Kidney (tissue), 14 donors: ENCODE results near the gene MRRF. TPM values are rescaled to one million over a fixed set of nuclear protein-coding genes. Genes with fewer than 3 reads are reported as not detected.

Experiments used
- DNase-seq, 5 donors: peaks; one replicate each; pipeline ENCODE4 v3.0.0-alpha.2; 2013 to 2020
- FAIRE-seq: peaks from 2 replicates; lab custom pipeline; 2012; peaks lifted over from hg19 to GRCh38; lab: Jason Lieb, UNC
- H3K27ac ChIP-seq, 2 donors: one replicate each; pipeline ENCODE4 v1.7.0; 2013; ENCODE audit warnings: low read depth in 2 of 2, low read length in 2 of 2, inconsistent platforms in 1 of 2
- H3K27me3 ChIP-seq: one replicate; pipeline ENCODE4 v1.7.1; 2013; ENCODE audit warnings: low read length, inconsistent platforms; ENCODE audit not compliant: control insufficient read depth, insufficient read depth
- H3K36me3 ChIP-seq, 3 donors: one replicate each; pipeline versions ENCODE4 v1.7.0 to v1.7.1; 2013; ENCODE audit warnings: low read length in 3 of 3, control low read depth in 1 of 3, inconsistent platforms in 1 of 3; ENCODE audit not compliant: insufficient read depth in 3 of 3, control insufficient read depth in 2 of 3
- H3K4me1 ChIP-seq, 3 donors: one replicate each; pipeline versions ENCODE4 v1.7.0 to v1.7.1; 2013; ENCODE audit warnings: low read length in 3 of 3, inconsistent platforms in 1 of 3, low read depth in 1 of 3; ENCODE audit not compliant: control insufficient read depth in 2 of 3, insufficient read depth in 2 of 3
- H3K4me3 ChIP-seq, 3 donors: one replicate each; pipeline versions ENCODE4 v1.7.0 to v1.8.1; 2013; ENCODE audit warnings: low read length in 3 of 3, control low read depth in 1 of 3, inconsistent platforms in 1 of 3
- H3K9ac ChIP-seq, 3 donors: one replicate each; pipeline versions ENCODE4 v1.7.0 to v1.7.1; 2013; ENCODE audit warnings: low read length in 3 of 3, control low read depth in 1 of 3, inconsistent platforms in 1 of 3
- H3K9me3 ChIP-seq, 3 donors: one replicate each; pipeline versions ENCODE4 v1.7.0 to v1.7.1; 2013; ENCODE audit warnings: low read length in 3 of 3, control low read depth in 1 of 3, inconsistent platforms in 1 of 3; ENCODE audit not compliant: control insufficient read depth in 2 of 3, insufficient read depth in 1 of 3
- CTCF ChIP-seq: IDR thresholded peaks from 3 replicates; pipeline ENCODE4 v1.5.1; 2012; ENCODE audit warnings: mild to moderate bottlenecking, moderate library complexity, borderline replicate concordance; ENCODE audit not compliant: insufficient read depth; ENCODE audit errors: extremely low read depth
- intact Hi-C: fragments of 100-400 bp; cut with DNase I; formaldehyde crosslinking; loops from one replicate; pipeline ENCODE4 v1.11.1; 2022
- polyA plus RNA-seq: library from polyadenylated mRNA; stranded (reverse); fragments of 350-450 nt; fragmentation: Illumina TruSeq; extraction: RNeasy Lipid Tissue Mini Kit (QIAGEN cat#74804); gene quantifications from one replicate; pipeline ENCODE4 v1.2.3, GENCODE V29; 2014; ENCODE audit warnings: low read depth, low replicate concordance; ENCODE audit not compliant: insufficient read depth
- total RNA-seq: library from RNA; stranded (reverse); fragmentation: NEBNext Ultra II Directional; extraction: Animal tissue kit (Norgen Biotek cat#: 25700); gene quantifications from one replicate; pipeline ENCODE4 v1.2.1, GENCODE V29; 2021
- donor health status: control.
- donor health status: control.
- donor health status: control.
- donor health status: control.
- donor health status: control.
- donor health status: DM: yes; HTN: yes; CAD: no.
- donor health status: Normal renal cell carcinoma (clear cell type).

MRRF gene
- total and polyA plus RNA-seq, 2 donors from 2014 or later: 38.8 to 44.9 TPM

- Histone ChIP-seq H3K27me3 (no peaks in the 10 kb centered on the region), H3K9me3 (peaks cover 0 to 5% (median 0%) of the 10 kb centered on the region in 3 donors), H3K9ac (no peak overlapping the region), H3K4me1 (no peaks in the 10 kb centered on the region), H3K27ac (no peak overlapping the region), H3K4me3 (no peak overlapping the region), H3K36me3 (peaks cover 5 to 14% (median 11%) of the 10 kb centered on the region in 3 donors)
- DNase-seq (no peak), FAIRE-seq (no peak)
- TF ChIP-seq CTCF: no peak
- intact Hi-C loops: no loop called here
Measured at GRCh38 chr9:122277285-122277897, 12.7 kb downstream of the MRRF start.

GRCh38 chr9:122281368-122281767 lies 16.7 kb downstream of the MRRF start:
- H3K36me3 ChIP-seq: peaks cover 3 to 24% (median 13%) of the 10 kb centered on the region in 3 donors
- no peaks in the 10 kb centered on the region for H3K9me3 ChIP-seq
- DNase-seq (peak in 2 of 5 donors; percentile 11 to 15), FAIRE-seq (no peak)
- no peak for TF ChIP-seq CTCF
- no peak overlapping the region for H3K9ac ChIP-seq
- no peak overlapping the region for H3K27ac ChIP-seq
- H3K27me3 ChIP-seq: no peaks in the 10 kb centered on the region
- H3K4me1 ChIP-seq: no peaks in the 10 kb centered on the region
- intact Hi-C loops: no loop called here
- no peak overlapping the region for H3K4me3 ChIP-seq

- FAIRE-seq: no peak
- H3K36me3 ChIP-seq: peaks cover 9 to 41% (median 26%) of the 10 kb centered on the region in 3 donors
Measured at GRCh38 chr9:122286764-122287163, 22.1 kb downstream of the MRRF start.

More at GRCh38 chr9:122286764-122287163, 22.1 kb downstream of the MRRF start:
- no peak for TF ChIP-seq CTCF
- no peak overlapping the region for H3K4me3 ChIP-seq
- no peaks in the 10 kb centered on the region for H3K9me3 ChIP-seq
- no peaks in the 10 kb centered on the region for H3K4me1 ChIP-seq
- no peaks in the 10 kb centered on the region for H3K27me3 ChIP-seq
- H3K27ac ChIP-seq: no peak overlapping the region
- DNase-seq: no peak
- no peak overlapping the region for H3K9ac ChIP-seq
- intact Hi-C loops: no loop called here
